Mammary epithelial cell (primary cell): ENCODE measurements around the gene DNMBP.

Experiments used
- EZH2 ChIP-seq: IDR thresholded peaks from 2 replicates; pipeline ENCODE4 v1.6.1; 2012; ENCODE audit warnings: low read length, inconsistent platforms, borderline replicate concordance
- TF ChIP-seq, protein P1 (sequence below), 2 donors: IDR thresholded peaks in 1 of 2; conservative IDR thresholded peaks in 1 of 2; 2 replicates each; pipeline ENCODE4 v1.5.1; 2011 to 2012; ENCODE audit warnings: inconsistent platforms in 2 of 2, low read length in 2 of 2, mild to moderate bottlenecking in 2 of 2, control low read depth in 1 of 2, low read depth in 1 of 2; ENCODE audit not compliant: insufficient read depth in 1 of 2; ENCODE audit errors: extremely low read depth in 1 of 2

DNA sequence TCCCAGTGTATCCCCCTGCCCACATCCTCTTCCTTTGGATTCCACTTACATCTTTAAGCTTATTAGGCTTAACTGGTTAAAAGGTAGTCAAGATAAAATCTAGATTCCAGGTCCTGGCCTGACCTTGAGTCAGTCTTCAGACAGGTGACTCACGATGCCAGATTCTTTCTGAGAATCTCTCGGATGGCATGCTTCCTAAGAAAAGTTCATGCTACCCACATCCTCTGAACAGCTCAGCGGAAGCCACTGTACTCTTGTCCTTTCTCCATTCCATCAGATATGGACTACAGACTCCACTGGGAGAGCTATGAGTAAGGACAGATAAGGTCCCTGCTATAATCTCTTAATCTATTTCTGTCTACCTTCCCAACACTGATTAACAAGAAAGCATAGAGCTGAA lies 43.4 kb downstream of the DNMBP start:
- TF ChIP-seq, protein P1, sequence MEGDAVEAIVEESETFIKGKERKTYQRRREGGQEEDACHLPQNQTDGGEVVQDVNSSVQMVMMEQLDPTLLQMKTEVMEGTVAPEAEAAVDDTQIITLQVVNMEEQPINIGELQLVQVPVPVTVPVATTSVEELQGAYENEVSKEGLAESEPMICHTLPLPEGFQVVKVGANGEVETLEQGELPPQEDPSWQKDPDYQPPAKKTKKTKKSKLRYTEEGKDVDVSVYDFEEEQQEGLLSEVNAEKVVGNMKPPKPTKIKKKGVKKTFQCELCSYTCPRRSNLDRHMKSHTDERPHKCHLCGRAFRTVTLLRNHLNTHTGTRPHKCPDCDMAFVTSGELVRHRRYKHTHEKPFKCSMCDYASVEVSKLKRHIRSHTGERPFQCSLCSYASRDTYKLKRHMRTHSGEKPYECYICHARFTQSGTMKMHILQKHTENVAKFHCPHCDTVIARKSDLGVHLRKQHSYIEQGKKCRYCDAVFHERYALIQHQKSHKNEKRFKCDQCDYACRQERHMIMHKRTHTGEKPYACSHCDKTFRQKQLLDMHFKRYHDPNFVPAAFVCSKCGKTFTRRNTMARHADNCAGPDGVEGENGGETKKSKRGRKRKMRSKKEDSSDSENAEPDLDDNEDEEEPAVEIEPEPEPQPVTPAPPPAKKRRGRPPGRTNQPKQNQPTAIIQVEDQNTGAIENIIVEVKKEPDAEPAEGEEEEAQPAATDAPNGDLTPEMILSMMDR (conservative IDR thresholded peaks at IDR 0.05 in 1 of 2, IDR thresholded peaks at IDR 0.05 in 1 of 2; ENCODE audit: extremely low read depth in 1 of 2, insufficient read depth in 1 of 2, low read depth in 1 of 2, low read length in 2 of 2) = no peak
- no peak for TF ChIP-seq EZH2
